ENCODE measurements around the gene FBXL22. TPM values are rescaled to one million over a fixed set of nuclear protein-coding genes. Genes with fewer than 3 reads are reported as not detected.

Gene FBXL22
- polyA plus RNA-seq (2013, experiment 1 of 2), result 0.11 TPM
- polyA plus RNA-seq (2013, experiment 2 of 2), result 0.10 TPM

GRCh38 chr15:63597038-63597790, at the start of gene FBXL22:
FBXL22 (plus strand) TSS chr15:63597387; CDS start chr15:63597393, 6 bp downstream.
- Histone ChIP-seq H3K36me3 (ENCODE audit: control insufficient read depth in 1 of 2, insufficient read depth in 2 of 2, low read depth in 1 of 2, low read length in 2 of 2) (peaks cover 13 to 23% of the 10 kb centered on the region in 2 experiments), H4K8ac (ENCODE audit: low read length) (peak within 1 kb of the TSS; percentile 1), H3K27me3 (ENCODE audit: control insufficient read depth in 1 of 2, insufficient read depth in 1 of 2, low read length in 2 of 2) (no peaks in the 10 kb centered on the region), H2AFZ (ENCODE audit: low read depth, low read length) (no peak within 1 kb of the TSS), H2BK15ac (ENCODE audit: low read depth, poor library complexity, severe bottlenecking) (no peak within 1 kb of the TSS), H2BK5ac (ENCODE audit: low read depth, low read length, poor library complexity, severe bottlenecking) (no peak within 1 kb of the TSS), H2BK12ac (ENCODE audit: low read length in 2 of 2) (no peak within 1 kb of the TSS), H3K79me1 (replicated peaks; ENCODE audit: low read length, poor library complexity, severe bottlenecking) (no peaks in the 10 kb centered on the region), H3K4ac (ENCODE audit: low read depth in 1 of 2, low read length in 2 of 2) (no peak within 1 kb of the TSS), H3K4me3 (ENCODE audit: insufficient read depth in 1 of 2, low read depth in 1 of 2, low read length in 2 of 2) (peak within 1 kb of the TSS in 1 of 2 experiments; percentile 51), H3K4me1 (ENCODE audit: control insufficient read depth, insufficient read depth, low read depth, low read length) (peaks cover 22% of the 10 kb centered on the region), H3K18ac (ENCODE audit: low read depth in 1 of 2, low read length in 2 of 2) (peak within 1 kb of the TSS in 1 of 2 experiments; percentile 33), H3K4me2 (ENCODE audit: low read length, poor library complexity, severe bottlenecking) (no peak within 1 kb of the TSS), H3K14ac (ENCODE audit: low read length in 2 of 2) (no peak within 1 kb of the TSS), H4K91ac (ENCODE audit: low read length) (peak within 1 kb of the TSS; percentile 59), H2AK5ac (ENCODE audit: low read length, severe bottlenecking) (no peak within 1 kb of the TSS), H2BK120ac (ENCODE audit: low read depth, low read length) (no peak within 1 kb of the TSS), H3K23ac (ENCODE audit: low read length in 2 of 2) (no peak within 1 kb of the TSS), H3K9ac (ENCODE audit: low read length) (peak within 1 kb of the TSS; percentile 70), H3K9me3 (ENCODE audit: control insufficient read depth, low read length) (no peaks in the 10 kb centered on the region), H3K27ac (ENCODE audit: low read length, poor library complexity, severe bottlenecking) (no peak within 1 kb of the TSS)
- WGBS, result 79% methylated on average over 22 of the region's 23 CpGs
- DNase-seq, result peak; percentile 36

- peak; percentile 30 for DNase-seq
- no peak overlapping the region for H3K14ac ChIP-seq (ENCODE audit: low read length in 2 of 2)
- H4K91ac ChIP-seq (ENCODE audit: low read length), result no peak overlapping the region
- H3K36me3 ChIP-seq (ENCODE audit: control insufficient read depth in 1 of 2, insufficient read depth in 2 of 2, low read depth in 1 of 2, low read length in 2 of 2), result peaks cover 0 to 13% of the 10 kb centered on the region in 2 experiments
- no peak overlapping the region for H2BK12ac ChIP-seq (ENCODE audit: low read length in 2 of 2)
- H3K79me1 ChIP-seq (replicated peaks; ENCODE audit: low read length, poor library complexity, severe bottlenecking), result peaks cover 9% of the 10 kb centered on the region
- no peaks in the 10 kb centered on the region for H3K27me3 ChIP-seq (ENCODE audit: control insufficient read depth in 1 of 2, insufficient read depth in 1 of 2, low read length in 2 of 2)
- H3K9me3 ChIP-seq (ENCODE audit: control insufficient read depth, low read length), result no peaks in the 10 kb centered on the region
- WGBS, result 40% methylated on average over 1 of the region's 1 CpG
- no peak overlapping the region for H2AFZ ChIP-seq (ENCODE audit: low read depth, low read length)
- H2BK120ac ChIP-seq (ENCODE audit: low read depth, low read length), result no peak overlapping the region
- H3K27ac ChIP-seq (ENCODE audit: low read length, poor library complexity, severe bottlenecking), result peak overlapping the region; percentile 60
- no peak overlapping the region for H3K4me3 ChIP-seq (ENCODE audit: insufficient read depth in 1 of 2, low read depth in 1 of 2, low read length in 2 of 2)
- H3K4me2 ChIP-seq (ENCODE audit: low read length, poor library complexity, severe bottlenecking), result no peak overlapping the region
- no peak overlapping the region for H3K18ac ChIP-seq (ENCODE audit: low read depth in 1 of 2, low read length in 2 of 2)
- no peak overlapping the region for H3K4ac ChIP-seq (ENCODE audit: low read depth in 1 of 2, low read length in 2 of 2)
- no peak overlapping the region for H3K23ac ChIP-seq (ENCODE audit: low read length in 2 of 2)
- H3K4me1 ChIP-seq (ENCODE audit: control insufficient read depth, insufficient read depth, low read depth, low read length), result peaks cover 4% of the 10 kb centered on the region
- H3K9ac ChIP-seq (ENCODE audit: low read length), result no peak overlapping the region
- no peak overlapping the region for H2BK15ac ChIP-seq (ENCODE audit: low read depth, poor library complexity, severe bottlenecking)
- H2AK5ac ChIP-seq (ENCODE audit: low read length, severe bottlenecking), result no peak overlapping the region
- peak overlapping the region; percentile 73 for H2BK5ac ChIP-seq (ENCODE audit: low read depth, low read length, poor library complexity, severe bottlenecking)
- no peak overlapping the region for H4K8ac ChIP-seq (ENCODE audit: low read length)
Measured at GRCh38 chr15:63551400-63551799, 45.8 kb upstream of the FBXL22 start.

GRCh38 chr15:63553388-63553791, 43.8 kb upstream of the FBXL22 start:
- Histone ChIP-seq H2BK5ac (ENCODE audit: low read depth, low read length, poor library complexity, severe bottlenecking) (peak overlapping the region; percentile 62), H3K9ac (ENCODE audit: low read length) (peak overlapping the region; percentile 94), H3K36me3 (ENCODE audit: control insufficient read depth in 1 of 2, insufficient read depth in 2 of 2, low read depth in 1 of 2, low read length in 2 of 2) (peaks cover 6 to 25% of the 10 kb centered on the region in 2 experiments), H4K91ac (ENCODE audit: low read length) (no peak overlapping the region), H2BK15ac (ENCODE audit: low read depth, poor library complexity, severe bottlenecking) (no peak overlapping the region), H4K8ac (ENCODE audit: low read length) (no peak overlapping the region), H2AK5ac (ENCODE audit: low read length, severe bottlenecking) (no peak overlapping the region), H2BK120ac (ENCODE audit: low read depth, low read length) (no peak overlapping the region), H3K4me1 (ENCODE audit: control insufficient read depth, insufficient read depth, low read depth, low read length) (peaks cover 7% of the 10 kb centered on the region), H3K14ac (ENCODE audit: low read length in 2 of 2) (no peak overlapping the region), H3K9me3 (ENCODE audit: control insufficient read depth, low read length) (no peaks in the 10 kb centered on the region), H3K18ac (ENCODE audit: low read depth in 1 of 2, low read length in 2 of 2) (no peak overlapping the region), H3K27me3 (ENCODE audit: control insufficient read depth in 1 of 2, insufficient read depth in 1 of 2, low read length in 2 of 2) (no peaks in the 10 kb centered on the region), H3K4ac (ENCODE audit: low read depth in 1 of 2, low read length in 2 of 2) (no peak overlapping the region), H3K79me1 (replicated peaks; ENCODE audit: low read length, poor library complexity, severe bottlenecking) (peaks cover 11% of the 10 kb centered on the region), H3K4me2 (ENCODE audit: low read length, poor library complexity, severe bottlenecking) (no peak overlapping the region), H2BK12ac (ENCODE audit: low read length in 2 of 2) (no peak overlapping the region), H2AFZ (ENCODE audit: low read depth, low read length) (no peak overlapping the region), H3K23ac (ENCODE audit: low read length in 2 of 2) (no peak overlapping the region), H3K27ac (ENCODE audit: low read length, poor library complexity, severe bottlenecking) (peak overlapping the region; percentile 96), H3K4me3 (ENCODE audit: insufficient read depth in 1 of 2, low read depth in 1 of 2, low read length in 2 of 2) (peak overlapping the region in 1 of 2 experiments; percentile 61)
- DNase-seq, result peak; percentile 97
- 0% methylated on average over 3 of the region's 3 CpGs for WGBS

GRCh38 chr15:63554337-63554927, 42.8 kb upstream of the FBXL22 start:
- Histone ChIP-seq H3K18ac (ENCODE audit: low read depth in 1 of 2, low read length in 2 of 2) (no peak overlapping the region), H3K4ac (ENCODE audit: low read depth in 1 of 2, low read length in 2 of 2) (no peak overlapping the region), H3K27me3 (ENCODE audit: control insufficient read depth in 1 of 2, insufficient read depth in 1 of 2, low read length in 2 of 2) (no peaks in the 10 kb centered on the region), H2AFZ (ENCODE audit: low read depth, low read length) (no peak overlapping the region), H3K79me1 (replicated peaks; ENCODE audit: low read length, poor library complexity, severe bottlenecking) (peaks cover 11% of the 10 kb centered on the region), H4K91ac (ENCODE audit: low read length) (no peak overlapping the region), H3K4me2 (ENCODE audit: low read length, poor library complexity, severe bottlenecking) (no peak overlapping the region), H3K14ac (ENCODE audit: low read length in 2 of 2) (no peak overlapping the region), H3K27ac (ENCODE audit: low read length, poor library complexity, severe bottlenecking) (peak overlapping the region; percentile 70), H2BK12ac (ENCODE audit: low read length in 2 of 2) (no peak overlapping the region), H3K36me3 (ENCODE audit: control insufficient read depth in 1 of 2, insufficient read depth in 2 of 2, low read depth in 1 of 2, low read length in 2 of 2) (peaks cover 6 to 31% of the 10 kb centered on the region in 2 experiments), H3K9me3 (ENCODE audit: control insufficient read depth, low read length) (no peaks in the 10 kb centered on the region), H4K8ac (ENCODE audit: low read length) (no peak overlapping the region), H3K4me3 (ENCODE audit: insufficient read depth in 1 of 2, low read depth in 1 of 2, low read length in 2 of 2) (no peak overlapping the region), H3K9ac (ENCODE audit: low read length) (peak overlapping the region; percentile 94), H2BK15ac (ENCODE audit: low read depth, poor library complexity, severe bottlenecking) (no peak overlapping the region), H2BK120ac (ENCODE audit: low read depth, low read length) (no peak overlapping the region), H3K23ac (ENCODE audit: low read length in 2 of 2) (no peak overlapping the region), H2AK5ac (ENCODE audit: low read length, severe bottlenecking) (no peak overlapping the region), H2BK5ac (ENCODE audit: low read depth, low read length, poor library complexity, severe bottlenecking) (no peak overlapping the region), H3K4me1 (ENCODE audit: control insufficient read depth, insufficient read depth, low read depth, low read length) (peaks cover 7% of the 10 kb centered on the region)
- peak; percentile 52 for DNase-seq
- WGBS, result 60% methylated on average over 1 of the region's 2 CpGs

Data from mesenchymal stem cell (in vitro differentiated cells and primary cell).